HG02970 (cell line): ENCODE measurements around the gene GLIPR1.
A peak's percentile ranks its signal among the peaks of the same experiment; 100 is the strongest.
"Not testable (repeated sequence)": the region's sequence is repeated elsewhere in the genome, so short reads cannot be mapped to it uniquely, and the experiment has no call there.

Source experiments
- ATAC-seq: cut with Tn5 transposase; IDR thresholded peaks from one replicate; pipeline ENCODE4 v1.9.1; 2021; ENCODE audit warnings: mild to moderate bottlenecking, moderate library complexity, moderate number of reproducible peaks; ENCODE audit not compliant: unreplicated experiment, low FRiP score

The GLIPR1 gene

DNA sequence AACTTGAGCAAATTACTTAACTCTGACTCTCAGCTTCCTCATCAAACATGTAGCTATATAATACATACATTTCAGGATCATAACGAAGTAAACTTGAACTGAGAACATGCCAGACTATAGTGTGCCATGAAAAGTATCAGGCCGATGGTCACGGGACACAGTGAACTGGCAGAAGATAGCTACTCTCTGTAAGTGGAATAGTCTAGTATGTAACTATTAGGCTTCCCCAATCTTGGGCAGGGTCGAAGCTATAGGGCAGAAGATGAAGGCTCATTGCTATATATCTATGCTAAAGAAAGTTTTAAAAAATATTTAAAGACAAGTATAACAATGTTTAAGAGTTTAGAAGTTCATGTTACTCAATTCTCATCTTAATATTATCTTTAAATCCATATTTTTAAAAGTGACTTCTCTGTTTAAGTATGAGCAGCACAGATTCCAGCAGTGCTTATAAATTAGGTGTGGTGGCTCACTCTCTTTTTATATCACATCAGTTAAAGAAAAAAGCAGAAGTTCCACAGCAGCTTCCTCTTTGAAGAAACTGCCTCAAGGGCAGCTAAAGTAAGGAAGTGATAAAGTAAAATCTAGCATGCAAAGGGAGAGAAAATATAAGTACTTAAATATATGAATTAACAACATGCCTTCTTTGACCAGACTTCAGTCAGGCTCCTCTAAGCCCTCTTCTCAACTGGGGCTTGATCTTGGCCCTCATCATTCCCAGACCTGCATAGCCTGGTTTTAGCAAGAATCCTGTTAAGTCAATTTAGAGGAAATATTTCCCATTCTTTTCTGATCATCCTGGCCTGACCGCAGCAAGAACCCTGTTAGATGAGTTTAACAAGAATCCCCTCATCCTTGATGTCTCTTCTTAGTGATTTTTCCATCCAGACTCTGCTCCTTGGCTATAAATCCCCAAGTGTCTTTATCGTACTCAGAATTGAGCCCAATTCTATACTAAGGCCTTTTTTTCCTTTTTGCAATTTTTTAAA lies 8.4 kb upstream of the GLIPR1 start:
- ATAC-seq, result no peak

DNA sequence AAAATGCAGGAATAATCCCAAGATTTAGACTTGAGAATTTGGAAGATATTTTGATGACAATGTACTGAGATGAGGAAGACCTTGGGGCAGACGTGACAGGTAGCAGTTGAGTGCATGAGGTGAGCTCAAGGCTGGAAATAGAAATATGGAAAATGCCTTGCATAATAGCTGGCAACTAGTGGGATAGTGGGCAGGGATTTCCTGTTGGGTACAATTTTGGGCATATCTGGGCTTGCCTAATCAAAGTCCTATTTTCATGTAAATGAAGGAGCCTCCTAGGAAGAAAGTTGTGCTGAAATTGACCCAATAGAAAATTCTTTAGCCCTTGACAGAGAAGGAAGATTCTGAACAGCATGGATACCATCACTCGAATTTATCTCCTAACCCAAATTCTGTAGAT lies 6.4 kb upstream of the GLIPR1 start:
- ATAC-seq, result no peak

DNA sequence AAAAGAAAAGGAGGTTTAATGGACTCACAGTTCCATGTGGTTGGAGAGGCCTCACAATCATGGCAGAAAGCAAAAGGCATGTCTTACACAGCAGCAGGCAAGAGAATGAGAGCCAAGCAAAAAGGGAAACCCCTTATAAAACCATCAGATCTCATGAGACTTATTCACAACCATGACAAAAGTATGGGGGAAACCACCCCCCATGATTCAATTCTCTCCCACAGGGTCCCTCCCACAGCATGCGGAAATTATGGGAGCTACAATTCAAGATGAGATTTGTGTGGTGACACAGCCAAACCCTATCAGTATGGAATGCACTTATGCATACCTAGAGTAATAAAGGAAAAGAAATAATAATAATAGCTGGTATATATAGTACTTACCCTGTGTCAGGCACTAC lies 4.5 kb upstream of the GLIPR1 start:
- ATAC-seq, result no peak

DNA sequence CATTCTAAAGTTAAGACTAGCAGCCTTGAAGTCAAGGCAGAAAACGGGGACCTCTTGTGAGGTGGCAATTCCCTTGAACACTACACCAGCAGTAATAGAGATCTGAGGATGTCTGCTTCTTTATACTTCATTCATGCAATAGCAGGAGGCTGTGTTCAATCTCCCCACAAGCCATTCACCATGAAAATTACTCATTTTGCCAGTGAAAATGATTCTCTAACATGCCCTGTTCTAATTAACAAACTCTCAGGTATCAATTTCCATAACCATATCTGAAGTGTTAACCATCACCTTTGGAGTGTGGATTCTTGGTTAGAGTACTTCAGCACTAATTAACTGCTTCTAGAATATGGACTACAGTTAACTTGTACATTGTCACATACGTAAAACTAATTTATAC lies 3.4 kb upstream of the GLIPR1 start:
- no peak for ATAC-seq

DNA sequence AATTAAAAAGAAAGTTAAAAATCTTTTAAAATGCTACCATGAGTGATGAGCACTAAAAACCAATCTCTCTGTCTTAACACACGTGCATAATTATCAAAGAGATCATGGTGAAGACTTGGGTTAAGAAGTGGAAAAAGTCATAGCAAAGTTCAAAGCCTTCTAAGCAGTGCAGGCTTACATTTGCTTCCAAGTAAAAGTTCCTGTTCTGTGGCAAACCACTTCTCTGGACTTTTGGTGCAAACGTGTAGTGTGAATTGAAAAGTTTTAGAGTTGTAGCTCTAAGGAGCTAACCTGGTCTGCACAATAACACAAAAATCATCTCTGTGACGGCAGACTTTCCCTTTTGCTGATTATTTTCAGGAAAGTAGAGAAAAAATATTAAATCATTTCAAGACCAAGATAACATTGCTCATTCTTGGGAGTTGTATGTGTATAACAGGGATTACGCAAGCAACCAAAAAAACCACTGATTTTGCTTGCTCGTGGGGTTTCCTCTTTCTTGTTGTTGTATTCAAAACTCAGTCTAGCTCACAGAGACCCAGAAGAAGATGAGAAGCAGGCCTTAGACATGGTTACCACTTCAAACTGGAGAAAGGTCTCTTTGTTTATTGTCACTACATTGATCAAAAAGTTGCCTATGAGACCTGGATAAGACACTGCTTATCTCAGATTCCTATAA lies 2.3 kb upstream of the GLIPR1 start:
- no peak for ATAC-seq

DNA sequence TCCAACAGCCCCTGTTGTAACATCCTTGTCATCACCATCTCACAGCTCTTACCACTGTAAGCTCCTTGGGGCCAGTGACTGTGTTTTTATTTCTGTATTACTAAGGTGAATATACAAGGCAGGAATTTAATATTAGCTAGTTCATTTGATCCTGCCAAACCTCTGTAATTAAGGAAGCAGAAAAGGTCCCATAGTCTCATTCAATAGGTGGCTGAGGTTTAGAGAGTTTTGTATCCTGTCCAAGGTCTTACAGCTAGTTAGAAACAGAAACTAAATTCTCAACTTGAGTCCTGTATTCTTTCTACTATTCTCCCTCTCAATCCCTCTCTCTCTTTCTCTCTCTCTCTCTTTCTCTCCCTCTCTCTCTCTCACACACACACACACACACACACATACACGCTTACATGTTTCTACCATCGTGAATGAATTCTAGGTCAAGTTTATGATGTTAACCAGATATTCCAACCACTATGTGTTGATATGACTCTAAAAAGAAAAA lies 543 bp upstream of the GLIPR1 start:
- ATAC-seq, result peak; percentile 21

DNA sequence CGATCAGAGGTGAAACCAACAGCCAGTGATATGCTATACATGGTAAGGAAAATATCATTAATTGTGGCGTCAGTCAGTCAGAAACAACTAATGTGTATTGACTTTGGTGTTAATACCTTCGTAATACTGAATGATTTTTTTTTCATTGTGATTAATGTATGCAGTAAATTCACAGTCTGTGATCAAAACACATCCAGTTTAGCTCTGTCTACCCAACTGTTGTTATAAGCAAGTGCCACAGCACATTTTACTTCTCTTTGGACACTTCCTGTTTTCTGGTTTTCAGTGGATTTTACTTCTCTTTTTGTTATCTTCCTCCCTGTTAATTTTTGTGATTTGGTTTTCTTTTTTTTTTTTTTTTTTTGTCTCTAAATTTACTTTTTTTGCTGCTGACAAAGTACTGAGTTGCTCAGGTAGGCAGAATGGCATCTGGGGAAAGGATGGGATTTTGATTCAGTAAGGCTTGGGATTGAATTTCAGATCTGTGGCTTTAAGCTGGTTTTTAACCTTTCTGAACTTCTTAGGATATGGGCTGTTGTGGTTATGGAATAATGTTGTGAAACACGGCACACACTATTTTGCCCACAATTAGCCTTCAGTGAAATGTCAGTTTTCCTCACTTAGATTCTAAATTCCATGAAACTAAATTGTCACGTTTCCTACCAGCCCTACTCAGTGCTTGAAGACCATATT lies 604 bp downstream of the GLIPR1 start:
- ATAC-seq, result peak; percentile 21

DNA sequence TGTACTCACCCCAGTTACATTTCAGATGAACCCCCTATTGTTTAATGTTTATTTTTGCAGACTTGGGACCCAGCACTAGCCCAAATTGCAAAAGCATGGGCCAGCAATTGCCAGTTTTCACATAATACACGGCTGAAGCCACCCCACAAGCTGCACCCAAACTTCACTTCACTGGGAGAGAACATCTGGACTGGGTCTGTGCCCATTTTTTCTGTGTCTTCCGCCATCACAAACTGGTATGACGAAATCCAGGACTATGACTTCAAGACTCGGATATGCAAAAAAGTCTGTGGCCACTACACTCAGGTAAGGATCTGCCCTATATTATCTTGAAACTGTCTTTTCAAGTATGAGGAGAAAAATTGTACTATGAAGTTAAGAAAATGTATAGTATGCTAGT lies 1.2 kb downstream of the GLIPR1 start:
- no peak for ATAC-seq

DNA sequence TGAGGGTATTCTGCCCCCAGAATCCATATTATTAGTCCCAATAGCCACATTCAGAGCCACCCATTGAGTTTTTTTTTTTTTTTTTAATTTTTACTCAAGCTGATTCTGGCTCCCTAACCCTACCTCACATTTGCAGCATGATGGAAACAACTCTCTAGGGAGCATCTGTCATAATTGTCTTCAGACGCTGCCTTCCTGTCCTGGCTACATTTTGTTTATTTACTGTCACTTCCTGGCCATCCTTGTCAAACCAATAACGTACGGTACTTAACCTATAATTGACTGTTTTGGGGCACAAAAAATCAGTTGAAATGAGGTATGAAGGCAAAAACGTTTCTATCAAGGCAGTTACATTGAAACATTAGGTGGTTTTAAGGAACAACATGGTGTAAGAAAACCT lies 2.1 kb downstream of the GLIPR1 start:
- no peak for ATAC-seq

DNA sequence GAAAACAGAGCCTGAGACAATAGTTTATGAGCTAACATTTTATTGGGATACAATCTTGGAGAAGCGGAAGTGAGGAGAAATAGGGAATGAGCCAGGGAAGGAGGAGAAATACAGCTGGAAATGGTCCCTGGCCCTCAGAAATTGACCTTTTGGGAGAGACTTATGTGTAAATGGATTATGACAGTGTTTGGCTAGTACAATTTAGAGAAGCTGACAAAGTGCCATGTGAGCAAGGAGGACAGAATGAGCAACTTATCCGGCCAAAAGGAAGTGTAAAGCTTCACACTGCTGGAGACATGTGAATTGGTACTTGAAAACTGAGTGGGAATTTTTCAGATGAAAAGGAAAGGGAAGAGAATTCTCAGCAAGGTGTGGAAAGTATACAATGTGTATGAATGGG lies 2.9 kb downstream of the GLIPR1 start:
- ATAC-seq, result no peak

DNA sequence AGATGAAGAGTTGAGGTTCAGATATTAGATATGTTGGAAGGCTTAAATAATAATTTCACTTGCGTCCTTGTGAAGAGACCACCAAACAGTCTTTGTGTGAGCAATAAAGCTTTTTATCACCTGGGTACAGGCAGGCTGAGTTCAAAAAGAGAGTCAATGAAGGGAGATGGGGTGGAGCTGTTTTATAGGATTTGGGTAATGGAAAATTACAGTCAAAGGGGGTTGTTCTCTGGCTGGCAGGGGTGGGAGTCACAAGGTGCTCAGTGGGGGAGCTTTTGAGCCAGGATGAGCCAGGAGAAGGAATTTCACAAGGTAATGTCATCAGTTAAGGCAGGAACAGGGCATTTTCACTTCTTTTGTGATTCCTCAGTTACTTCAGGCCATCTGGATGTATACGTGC lies 3.9 kb downstream of the GLIPR1 start:
- ATAC-seq, result not testable (repeated sequence)

DNA sequence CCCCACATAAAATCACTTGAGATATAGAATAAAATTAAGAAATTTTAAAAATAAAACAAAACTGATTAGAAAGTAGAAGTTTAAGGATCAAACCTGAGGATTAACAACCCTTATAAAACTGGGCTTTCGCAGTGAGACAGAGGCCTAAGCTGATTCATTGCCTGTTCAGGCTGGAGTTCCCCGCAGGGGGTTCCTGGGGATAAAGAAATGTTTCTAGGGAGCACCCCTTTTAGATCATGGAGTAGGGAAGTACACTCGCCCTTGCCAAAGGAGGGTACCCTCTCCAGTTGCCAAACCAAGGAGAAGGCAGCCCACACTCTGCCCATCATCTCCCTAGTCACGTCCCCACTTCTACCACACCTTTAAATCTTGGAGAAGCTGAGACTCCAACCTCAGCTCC lies 6.8 kb downstream of the GLIPR1 start:
- no peak for ATAC-seq

DNA sequence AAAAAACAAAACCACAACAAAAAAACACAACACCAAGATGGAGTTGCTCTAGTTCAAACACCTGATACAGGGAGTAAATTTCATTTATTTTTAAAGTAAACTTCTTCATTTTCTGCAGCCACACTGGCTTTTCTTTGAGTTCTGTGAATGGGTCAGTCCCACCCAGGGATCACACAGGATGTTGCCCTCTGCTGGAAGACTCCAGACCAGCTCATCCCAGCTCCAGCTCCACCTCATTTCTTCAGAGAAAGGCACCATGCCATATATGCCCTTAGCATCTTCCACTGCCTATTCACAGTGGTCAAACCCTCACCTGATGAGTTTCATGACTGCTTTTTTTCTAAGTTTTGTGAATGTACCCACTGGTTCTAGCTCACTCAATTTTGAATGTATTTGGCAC lies 8.0 kb downstream of the GLIPR1 start:
- ATAC-seq, result no peak

DNA sequence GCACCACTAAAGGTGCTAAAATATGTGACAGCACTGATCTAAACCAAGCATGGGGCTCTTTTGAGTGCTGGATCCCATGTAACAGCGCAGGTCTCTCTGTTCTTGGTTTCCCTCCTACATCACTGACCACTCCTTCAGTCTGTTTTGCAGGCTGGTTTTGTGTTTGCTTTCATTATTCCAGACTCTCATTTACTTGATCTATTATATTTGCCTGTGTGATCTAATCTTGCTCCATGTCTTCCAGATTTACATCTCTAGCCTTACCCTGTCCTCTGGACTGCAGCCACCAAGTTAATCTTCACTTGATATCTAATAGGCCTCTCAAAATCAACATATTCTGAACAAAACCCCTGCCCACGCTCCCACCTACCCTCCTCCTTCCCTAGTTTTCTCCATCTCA lies 8.6 kb downstream of the GLIPR1 start:
- no peak for ATAC-seq

DNA sequence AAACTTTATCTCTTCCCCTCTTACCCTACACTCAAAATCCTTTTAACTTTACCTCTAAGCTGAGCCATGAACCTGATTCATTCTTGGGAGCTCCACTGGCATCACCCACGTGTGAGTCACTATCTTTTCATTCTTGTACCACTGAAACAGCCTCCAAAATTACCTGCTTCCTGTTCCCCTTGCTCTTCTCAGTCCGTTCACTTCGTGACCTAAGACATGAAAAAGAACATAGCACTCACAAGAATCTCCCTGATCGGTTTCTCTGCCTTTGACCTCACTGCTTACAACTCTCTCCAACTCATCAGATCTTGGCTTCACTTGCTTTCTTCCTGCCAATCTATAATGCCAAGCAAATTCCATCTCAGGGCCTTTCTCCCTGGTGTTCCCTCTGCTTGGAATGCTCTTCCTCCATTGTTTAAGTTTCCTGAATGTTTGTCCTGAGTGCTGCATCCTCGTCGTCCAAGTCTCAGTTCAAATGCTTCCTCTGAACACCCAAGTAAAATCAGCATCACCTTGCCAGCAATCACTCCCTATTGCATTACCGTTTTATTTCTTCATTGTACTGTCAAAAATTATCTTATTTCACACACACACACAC lies 9.2 kb downstream of the GLIPR1 start:
- ATAC-seq, result no peak

DNA sequence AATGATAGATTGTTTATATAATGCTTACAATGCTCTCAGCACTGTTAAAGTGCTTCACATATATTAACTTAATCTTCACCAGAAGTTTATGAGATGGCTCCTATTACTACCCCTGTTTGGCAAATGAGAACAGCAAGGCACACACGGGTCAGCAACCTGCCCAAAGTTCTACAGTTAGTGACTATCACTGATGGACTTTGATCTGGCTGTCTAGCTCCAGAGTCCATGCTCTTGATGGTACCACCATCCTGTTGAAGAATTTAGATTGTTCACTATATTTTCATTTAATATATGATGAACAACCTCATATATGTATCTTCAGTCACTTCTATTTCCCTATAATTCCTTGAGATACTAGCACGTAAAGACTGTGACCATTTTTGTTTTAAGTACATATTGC lies 10.6 kb downstream of the GLIPR1 start:
- no peak for ATAC-seq

DNA sequence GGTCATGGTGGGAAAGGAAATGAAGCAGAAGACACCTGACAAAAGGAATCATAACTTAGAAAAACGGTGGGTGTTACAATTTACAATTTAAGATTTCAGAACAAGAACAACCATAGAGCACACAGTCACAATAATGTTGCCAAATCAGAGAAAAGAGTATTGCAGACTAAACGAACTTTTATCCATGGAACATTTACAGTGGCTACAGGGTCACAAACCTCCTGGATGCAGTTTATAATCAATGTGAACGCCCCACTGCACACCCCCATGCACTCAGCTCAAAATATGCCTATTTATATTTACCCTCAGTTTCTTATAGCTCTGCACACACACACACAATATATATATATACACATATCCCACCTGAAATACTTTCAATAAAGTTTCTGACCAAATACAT lies 22.9 kb downstream of the GLIPR1 start:
- ATAC-seq, result no peak

DNA sequence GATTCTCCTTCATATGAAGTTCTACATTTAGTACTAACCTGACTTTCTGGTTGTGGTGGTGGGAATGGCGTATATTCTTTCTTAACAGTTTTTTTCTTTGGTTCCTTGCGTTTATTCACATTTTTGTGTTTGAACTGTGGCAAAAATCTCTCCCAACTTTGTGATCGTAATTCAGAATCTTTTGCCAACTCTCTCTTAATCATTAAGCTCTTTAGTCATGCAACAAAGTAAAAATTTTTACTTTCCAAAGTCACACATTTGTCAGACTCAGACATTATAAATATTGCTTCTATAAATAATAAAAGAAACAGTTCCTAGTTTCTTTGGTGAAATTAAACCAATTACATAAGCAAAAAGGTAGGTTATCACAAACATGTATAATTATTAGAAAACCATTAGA lies 23.3 kb downstream of the GLIPR1 start:
- ATAC-seq, result no peak

DNA sequence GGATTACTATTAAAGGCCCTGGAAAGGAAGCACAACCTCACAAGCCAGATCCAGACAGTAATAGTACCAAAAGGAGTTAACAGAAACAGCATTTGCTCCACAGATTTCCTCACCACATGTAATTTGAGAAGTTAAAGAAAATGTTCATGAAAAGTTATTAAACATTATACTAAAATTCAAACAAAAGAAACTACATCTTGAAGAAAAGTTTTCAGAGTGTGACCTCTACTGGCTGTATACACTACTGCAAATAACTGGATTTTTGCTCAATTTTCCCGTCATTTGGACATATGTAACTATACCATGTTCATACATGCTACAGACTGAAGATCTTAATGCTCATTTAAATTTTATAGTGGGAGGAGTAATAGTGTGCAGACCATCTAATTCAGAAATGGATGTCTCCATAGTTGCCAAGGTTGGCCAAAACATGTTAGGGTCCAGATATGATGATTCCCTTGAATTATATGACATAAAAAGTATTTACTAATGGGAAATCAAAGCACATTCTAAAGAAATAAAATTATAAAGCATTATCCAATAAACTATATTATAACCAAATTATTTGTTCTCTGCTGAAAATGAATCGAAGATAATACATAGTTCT lies 25.3 kb downstream of the GLIPR1 start:
- ATAC-seq, result no peak

DNA sequence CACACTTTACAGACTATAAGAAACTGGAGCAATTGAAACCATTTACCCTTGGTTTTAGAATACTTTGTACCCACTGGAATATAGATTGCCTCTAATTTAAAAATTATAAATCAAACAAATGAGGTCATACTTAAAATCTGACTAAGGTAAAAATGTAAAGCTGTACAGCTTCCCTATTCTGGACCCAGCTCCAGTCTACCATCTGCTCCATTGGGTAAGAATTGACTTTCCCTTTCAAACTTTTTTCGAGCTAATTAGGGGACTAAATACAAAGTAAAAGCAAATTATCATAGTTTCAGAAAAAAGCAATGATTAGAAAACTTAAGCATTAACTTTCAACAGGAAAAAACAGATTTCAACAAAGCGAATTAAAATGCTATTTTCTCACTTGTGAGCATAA lies 26.5 kb downstream of the GLIPR1 start:
- no peak for ATAC-seq
